ENCODE results near the gene IQCH.

The IQCH gene

GRCh38 chr15:67303490-67304363 is 49.1 kb downstream of the IQCH start:
- peak; percentile 2 for DNase-seq

GRCh38 chr15:67304778-67305177 is 50.2 kb downstream of the IQCH start:
- DNase-seq = no peak

- DNase-seq = no peak
Observed at GRCh38 chr15:67305506-67305905, 50.9 kb downstream of the IQCH start.

- DNase-seq = no peak
Observed at GRCh38 chr15:67307156-67307555, 52.6 kb downstream of the IQCH start.

GRCh38 chr15:67307889-67308597 is 53.5 kb downstream of the IQCH start:
- no peak for DNase-seq

GRCh38 chr15:67311731-67312130 is 57.1 kb downstream of the IQCH start:
- no peak for DNase-seq

GRCh38 chr15:67319961-67320360 is 65.4 kb downstream of the IQCH start:
- no peak for DNase-seq

- no peak for DNase-seq
Observed at GRCh38 chr15:67321352-67321751, 66.8 kb downstream of the IQCH start.

GRCh38 chr15:67322481-67322880 is 67.9 kb downstream of the IQCH start:
- DNase-seq = no peak

GRCh38 chr15:67327312-67327711 is 72.7 kb downstream of the IQCH start:
- DNase-seq = no peak

GRCh38 chr15:67327737-67328136 is 73.2 kb downstream of the IQCH start:
- DNase-seq = no peak

- DNase-seq = no peak
Observed at GRCh38 chr15:67329984-67330733, 75.6 kb downstream of the IQCH start.

GRCh38 chr15:67331676-67332075 is 77.1 kb downstream of the IQCH start:
- no peak for DNase-seq

- DNase-seq = no peak
Observed at GRCh38 chr15:67335026-67335425, 80.4 kb downstream of the IQCH start.

GRCh38 chr15:67335534-67336222 is 81.1 kb downstream of the IQCH start:
- DNase-seq = no peak

GRCh38 chr15:67340630-67341029 is 86.0 kb downstream of the IQCH start:
- DNase-seq = no peak

GRCh38 chr15:67341539-67341938 is 87.0 kb downstream of the IQCH start:
- DNase-seq = no peak

GRCh38 chr15:67343206-67343605 is 88.6 kb downstream of the IQCH start:
- no peak for DNase-seq

- no peak for DNase-seq
Observed at GRCh38 chr15:67349634-67350033, 95.0 kb downstream of the IQCH start.

- no peak for DNase-seq
Observed at GRCh38 chr15:67350042-67350441, 95.5 kb downstream of the IQCH start.

GRCh38 chr15:67358391-67358790 is 103.8 kb downstream of the IQCH start:
- DNase-seq = no peak

GRCh38 chr15:67358812-67359211 is 104.2 kb downstream of the IQCH start:
- DNase-seq = no peak
